ENCODE data around the gene CDH4. TPM values are rescaled to one million over a fixed set of nuclear protein-coding genes. Genes with fewer than 3 reads are reported as not detected.

Gene CDH4
- total and polyA plus RNA-seq, 4 experiments from 2014 or later: 0.39 to 1.1 (median 0.41) TPM; not detected in 1

- no peak overlapping the region for H3K4me3 ChIP-seq (ENCODE audit: low read length in 2 of 2)
- CTCF ChIA-PET (ENCODE audit: partially characterized antibody): no interaction called here
- Mint-ChIP-seq H3K27ac (no peak overlapping the region), H3K4me3 (no peak overlapping the region), H3K36me3 (no peaks in the 10 kb centered on the region), H3K27me3 (peaks cover 3 to 5% of the 10 kb centered on the region in 2 donors), H3K9me3 (peaks cover 0 to 9% (median 3%) of the 10 kb centered on the region in 8 donors), H3K4me1 (no peaks in the 10 kb centered on the region)
- no peaks in the 10 kb centered on the region for H3K9me3 ChIP-seq (ENCODE audit: control insufficient read depth in 1 of 2, low read length in 2 of 2)
- no peak for DNase-seq
- intact Hi-C loops (cut with micrococcal nuclease): no loop called here
- H3K36me3 ChIP-seq (ENCODE audit: insufficient read depth, low read length): no peaks in the 10 kb centered on the region
- no peaks in the 10 kb centered on the region for H3K27me3 ChIP-seq (ENCODE audit: insufficient read depth, low read length)
- H3K27ac ChIP-seq (ENCODE audit: low read depth, low read length): no peak overlapping the region
- no peaks in the 10 kb centered on the region for H3K4me1 ChIP-seq (ENCODE audit: insufficient read depth, low read length)
- POLR2A ChIA-PET (ENCODE audit: partially characterized antibody): no interaction called here
These were observed 299.3 kb downstream of the CDH4 start for GRCh38 chr20:61551401-61551800.

- no peak for DNase-seq
- intact Hi-C loops (cut with micrococcal nuclease): no loop called here
- ChIA-PET POLR2A (ENCODE audit: partially characterized antibody) (no interaction called here), CTCF (ENCODE audit: partially characterized antibody) (no interaction called here)
- Histone ChIP-seq H3K4me3 (ENCODE audit: low read length in 2 of 2) (no peak overlapping the region), H3K9me3 (ENCODE audit: control insufficient read depth in 1 of 2, low read length in 2 of 2) (no peaks in the 10 kb centered on the region), H3K27ac (ENCODE audit: low read depth, low read length) (no peak overlapping the region), H3K36me3 (ENCODE audit: insufficient read depth, low read length) (no peaks in the 10 kb centered on the region), H3K27me3 (ENCODE audit: insufficient read depth, low read length) (no peaks in the 10 kb centered on the region), H3K4me1 (ENCODE audit: insufficient read depth, low read length) (no peaks in the 10 kb centered on the region)
- Mint-ChIP-seq H3K9me3 (peaks cover 0 to 10% (median 3%) of the 10 kb centered on the region in 8 donors), H3K4me3 (no peak overlapping the region), H3K27me3 (peaks cover 3% of the 10 kb centered on the region in 2 donors), H3K36me3 (no peaks in the 10 kb centered on the region), H3K27ac (no peak overlapping the region), H3K4me1 (no peaks in the 10 kb centered on the region)
These were observed 302.6 kb downstream of the CDH4 start for GRCh38 chr20:61554617-61555016.

GRCh38 chr20:61555566-61555965, 303.5 kb downstream of the CDH4 start:
- Mint-ChIP-seq H3K27ac (no peak overlapping the region), H3K9me3 (peaks cover 0 to 10% (median 3%) of the 10 kb centered on the region in 8 donors)

GRCh38 chr20:61556111-61556510, 304.1 kb downstream of the CDH4 start:
- Mint-ChIP-seq H3K9me3 (peaks cover 0 to 9% (median 3%) of the 10 kb centered on the region in 8 donors), H3K27ac (no peak overlapping the region), H3K27me3 (peaks cover 0 to 3% of the 10 kb centered on the region in 2 donors), H3K4me3 (no peak overlapping the region), H3K4me1 (no peaks in the 10 kb centered on the region), H3K36me3 (no peaks in the 10 kb centered on the region)
- CTCF ChIA-PET (ENCODE audit: partially characterized antibody): no interaction called here
- intact Hi-C loops (cut with micrococcal nuclease): no loop called here
- Histone ChIP-seq H3K36me3 (ENCODE audit: insufficient read depth, low read length) (no peaks in the 10 kb centered on the region), H3K4me1 (ENCODE audit: insufficient read depth, low read length) (no peaks in the 10 kb centered on the region), H3K27me3 (ENCODE audit: insufficient read depth, low read length) (no peaks in the 10 kb centered on the region), H3K27ac (ENCODE audit: low read depth, low read length) (no peak overlapping the region), H3K4me3 (ENCODE audit: low read length in 2 of 2) (no peak overlapping the region), H3K9me3 (ENCODE audit: control insufficient read depth in 1 of 2, low read length in 2 of 2) (no peaks in the 10 kb centered on the region)
- no peak for DNase-seq
- POLR2A ChIA-PET (ENCODE audit: partially characterized antibody): no interaction called here

More at GRCh38 chr20:61555566-61555965, 303.5 kb downstream of the CDH4 start:
- no peak overlapping the region for H3K27ac ChIP-seq (ENCODE audit: low read depth, low read length)
- Mint-ChIP-seq H3K4me1 (no peaks in the 10 kb centered on the region), H3K27me3 (peaks cover 0 to 3% of the 10 kb centered on the region in 2 donors), H3K4me3 (no peak overlapping the region), H3K36me3 (no peaks in the 10 kb centered on the region)
- no peaks in the 10 kb centered on the region for H3K9me3 ChIP-seq (ENCODE audit: control insufficient read depth in 1 of 2, low read length in 2 of 2)
- intact Hi-C loops (cut with micrococcal nuclease): no loop called here
- DNase-seq: no peak
- no peak overlapping the region for H3K4me3 ChIP-seq (ENCODE audit: low read length in 2 of 2)
- CTCF ChIA-PET (ENCODE audit: partially characterized antibody): no interaction called here
- no peaks in the 10 kb centered on the region for H3K36me3 ChIP-seq (ENCODE audit: insufficient read depth, low read length)
- no peaks in the 10 kb centered on the region for H3K27me3 ChIP-seq (ENCODE audit: insufficient read depth, low read length)
- POLR2A ChIA-PET (ENCODE audit: partially characterized antibody): no interaction called here
- no peaks in the 10 kb centered on the region for H3K4me1 ChIP-seq (ENCODE audit: insufficient read depth, low read length)

GRCh38 chr20:61556673-61557072, 304.6 kb downstream of the CDH4 start:
- Histone ChIP-seq H3K27me3 (ENCODE audit: insufficient read depth, low read length) (no peaks in the 10 kb centered on the region), H3K4me1 (ENCODE audit: insufficient read depth, low read length) (no peaks in the 10 kb centered on the region), H3K27ac (ENCODE audit: low read depth, low read length) (no peak overlapping the region), H3K9me3 (ENCODE audit: control insufficient read depth in 1 of 2, low read length in 2 of 2) (no peaks in the 10 kb centered on the region), H3K4me3 (ENCODE audit: low read length in 2 of 2) (no peak overlapping the region), H3K36me3 (ENCODE audit: insufficient read depth, low read length) (no peaks in the 10 kb centered on the region)
- Mint-ChIP-seq H3K36me3 (no peaks in the 10 kb centered on the region), H3K9me3 (peaks cover 0 to 5% (median under 1%) of the 10 kb centered on the region in 8 donors), H3K27me3 (no peaks in the 10 kb centered on the region), H3K27ac (no peak overlapping the region), H3K4me3 (no peak overlapping the region), H3K4me1 (no peaks in the 10 kb centered on the region)
- ChIA-PET POLR2A (ENCODE audit: partially characterized antibody) (no interaction called here), CTCF (ENCODE audit: partially characterized antibody) (no interaction called here)
- intact Hi-C loops (cut with micrococcal nuclease): no loop called here
- no peak for DNase-seq

GRCh38 chr20:61557621-61558020, 305.6 kb downstream of the CDH4 start:
- CTCF ChIA-PET (ENCODE audit: partially characterized antibody): no interaction called here
- Mint-ChIP-seq H3K4me1 (no peaks in the 10 kb centered on the region), H3K36me3 (no peaks in the 10 kb centered on the region), H3K4me3 (no peak overlapping the region), H3K27me3 (no peaks in the 10 kb centered on the region), H3K27ac (no peak overlapping the region), H3K9me3 (peaks cover 0 to 2% (median 0%) of the 10 kb centered on the region in 8 donors)
- Histone ChIP-seq H3K4me1 (ENCODE audit: insufficient read depth, low read length) (no peaks in the 10 kb centered on the region), H3K36me3 (ENCODE audit: insufficient read depth, low read length) (no peaks in the 10 kb centered on the region), H3K4me3 (ENCODE audit: low read length in 2 of 2) (no peak overlapping the region), H3K27ac (ENCODE audit: low read depth, low read length) (no peak overlapping the region), H3K27me3 (ENCODE audit: insufficient read depth, low read length) (no peaks in the 10 kb centered on the region), H3K9me3 (ENCODE audit: control insufficient read depth in 1 of 2, low read length in 2 of 2) (no peaks in the 10 kb centered on the region)
- POLR2A ChIA-PET (ENCODE audit: partially characterized antibody): no interaction called here
- intact Hi-C loops (cut with micrococcal nuclease): no loop called here
- no peak for DNase-seq

GRCh38 chr20:61558726-61559125, 306.7 kb downstream of the CDH4 start:
- Histone ChIP-seq H3K9me3 (ENCODE audit: control insufficient read depth in 1 of 2, low read length in 2 of 2) (no peaks in the 10 kb centered on the region), H3K4me1 (ENCODE audit: insufficient read depth, low read length) (no peaks in the 10 kb centered on the region), H3K27ac (ENCODE audit: low read depth, low read length) (no peak overlapping the region), H3K4me3 (ENCODE audit: low read length in 2 of 2) (no peak overlapping the region), H3K27me3 (ENCODE audit: insufficient read depth, low read length) (no peaks in the 10 kb centered on the region), H3K36me3 (ENCODE audit: insufficient read depth, low read length) (no peaks in the 10 kb centered on the region)
- ChIA-PET POLR2A (ENCODE audit: partially characterized antibody) (no interaction called here), CTCF (ENCODE audit: partially characterized antibody) (no interaction called here)
- no peak overlapping the region for H3K4me3 Mint-ChIP-seq
- peaks cover 0 to 2% (median 0%) of the 10 kb centered on the region in 8 donors for H3K9me3 Mint-ChIP-seq
- DNase-seq: no peak
- H3K27ac Mint-ChIP-seq: no peak overlapping the region
- H3K36me3 Mint-ChIP-seq: no peaks in the 10 kb centered on the region
- H3K27me3 Mint-ChIP-seq: no peaks in the 10 kb centered on the region
- H3K4me1 Mint-ChIP-seq: no peaks in the 10 kb centered on the region
- intact Hi-C loops (cut with micrococcal nuclease): no loop called here

GRCh38 chr20:61559706-61560315, 307.8 kb downstream of the CDH4 start:
- H3K27ac Mint-ChIP-seq: no peak overlapping the region
- no peak overlapping the region for H3K27ac ChIP-seq (ENCODE audit: low read depth, low read length)
- no peaks in the 10 kb centered on the region for H3K4me1 Mint-ChIP-seq
- H3K9me3 ChIP-seq (ENCODE audit: control insufficient read depth in 1 of 2, low read length in 2 of 2): no peaks in the 10 kb centered on the region
- no peaks in the 10 kb centered on the region for H3K4me1 ChIP-seq (ENCODE audit: insufficient read depth, low read length)
- ChIA-PET CTCF (ENCODE audit: partially characterized antibody) (no interaction called here), POLR2A (ENCODE audit: partially characterized antibody) (no interaction called here)
- no peak for DNase-seq
- intact Hi-C loops (cut with micrococcal nuclease): no loop called here
- H3K36me3 Mint-ChIP-seq: no peaks in the 10 kb centered on the region
- H3K4me3 ChIP-seq (ENCODE audit: low read length in 2 of 2): no peak overlapping the region
- no peak overlapping the region for H3K4me3 Mint-ChIP-seq
- H3K9me3 Mint-ChIP-seq: peaks cover 0 to 2% (median 0%) of the 10 kb centered on the region in 8 donors
- no peaks in the 10 kb centered on the region for H3K27me3 Mint-ChIP-seq
- no peaks in the 10 kb centered on the region for H3K27me3 ChIP-seq (ENCODE audit: insufficient read depth, low read length)
- H3K36me3 ChIP-seq (ENCODE audit: insufficient read depth, low read length): no peaks in the 10 kb centered on the region
